Activated CD4-positive, alpha-beta T cell treated with anti-CD3 and anti-CD28 coated beads, Interleukin-2, amount 50 U/mL, for 4 hours (primary cell): ENCODE data around the gene ICAM4.
"Not testable (repeated sequence)": the region's sequence is repeated elsewhere in the genome, so short reads cannot be mapped to it uniquely, and the experiment has no call there.

Experiments
- DNase-seq, 2 experiments: peaks; one replicate each; pipeline ENCODE4 v3.0.0-alpha.2; 2020

The ICAM4 gene

DNA sequence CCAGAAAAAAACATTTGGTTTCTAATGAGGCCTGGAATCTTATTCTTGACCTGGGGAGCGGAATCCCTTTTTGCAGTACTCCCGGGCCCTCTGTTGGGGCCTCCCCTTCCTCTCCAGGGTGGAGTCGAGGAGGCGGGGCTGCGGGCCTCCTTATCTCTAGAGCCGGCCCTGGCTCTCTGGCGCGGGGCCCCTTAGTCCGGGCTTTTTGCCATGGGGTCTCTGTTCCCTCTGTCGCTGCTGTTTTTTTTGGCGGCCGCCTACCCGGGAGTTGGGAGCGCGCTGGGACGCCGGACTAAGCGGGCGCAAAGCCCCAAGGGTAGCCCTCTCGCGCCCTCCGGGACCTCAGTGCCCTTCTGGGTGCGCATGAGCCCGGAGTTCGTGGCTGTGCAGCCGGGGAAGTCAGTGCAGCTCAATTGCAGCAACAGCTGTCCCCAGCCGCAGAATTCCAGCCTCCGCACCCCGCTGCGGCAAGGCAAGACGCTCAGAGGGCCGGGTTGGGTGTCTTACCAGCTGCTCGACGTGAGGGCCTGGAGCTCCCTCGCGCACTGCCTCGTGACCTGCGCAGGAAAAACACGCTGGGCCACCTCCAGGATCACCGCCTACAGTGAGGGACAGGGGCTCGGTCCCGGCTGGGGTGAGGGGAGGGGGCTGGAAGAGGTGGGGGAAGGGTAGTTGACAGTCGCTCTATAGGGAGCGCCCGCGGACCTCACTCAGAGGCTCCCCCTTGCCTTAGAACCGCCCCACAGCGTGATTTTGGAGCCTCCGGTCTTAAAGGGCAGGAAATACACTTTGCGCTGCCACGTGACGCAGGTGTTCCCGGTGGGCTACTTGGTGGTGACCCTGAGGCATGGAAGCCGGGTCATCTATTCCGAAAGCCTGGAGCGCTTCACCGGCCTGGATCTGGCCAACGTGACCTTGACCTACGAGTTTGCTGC lies at the start of gene ICAM4:
TSS of gene ICAM4 (plus strand) at position 153 of the 935 bp plus-strand sequence. CDS start at position 211, 58 bp downstream.
- no peak for DNase-seq

- no peak for DNase-seq
Observed at GRCh38 chr19:10237702-10238101, 49.1 kb upstream of the ICAM4 start.

- no peak for DNase-seq
Observed at GRCh38 chr19:10238172-10238783, 48.5 kb upstream of the ICAM4 start.

DNA sequence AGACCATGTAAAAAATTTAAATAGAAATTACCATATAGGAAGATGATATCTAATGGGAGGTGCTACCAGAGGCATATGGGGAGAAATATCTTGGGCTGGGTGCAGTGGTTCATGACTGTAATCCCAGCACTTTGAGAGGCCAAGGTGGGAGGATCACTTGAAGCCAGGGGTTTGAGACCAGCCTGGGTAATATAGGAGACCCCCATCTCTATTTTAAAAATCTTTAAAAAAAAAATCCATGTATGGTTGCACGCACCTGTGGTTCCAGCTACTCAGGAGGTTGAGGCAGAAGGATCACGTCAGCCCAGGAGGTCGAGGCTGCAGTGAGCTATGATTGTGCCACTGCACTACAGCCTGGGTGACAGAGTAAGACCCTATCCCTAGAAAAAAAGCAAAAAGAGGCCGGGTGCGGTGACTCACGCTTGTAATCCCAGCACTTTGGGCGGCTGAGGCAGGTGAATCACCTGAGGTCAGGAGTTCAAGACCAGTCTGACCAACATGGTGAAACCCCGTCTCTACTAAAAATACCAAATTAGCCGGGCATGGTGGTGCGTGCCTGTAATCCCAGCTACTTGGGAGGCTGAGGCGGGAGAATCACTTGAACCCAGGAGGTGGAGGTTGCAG lies 44.8 kb upstream of the ICAM4 start:
- not testable (repeated sequence) for DNase-seq

GRCh38 chr19:10243606-10244005 lies 43.1 kb upstream of the ICAM4 start:
- DNase-seq, result no peak

DNA sequence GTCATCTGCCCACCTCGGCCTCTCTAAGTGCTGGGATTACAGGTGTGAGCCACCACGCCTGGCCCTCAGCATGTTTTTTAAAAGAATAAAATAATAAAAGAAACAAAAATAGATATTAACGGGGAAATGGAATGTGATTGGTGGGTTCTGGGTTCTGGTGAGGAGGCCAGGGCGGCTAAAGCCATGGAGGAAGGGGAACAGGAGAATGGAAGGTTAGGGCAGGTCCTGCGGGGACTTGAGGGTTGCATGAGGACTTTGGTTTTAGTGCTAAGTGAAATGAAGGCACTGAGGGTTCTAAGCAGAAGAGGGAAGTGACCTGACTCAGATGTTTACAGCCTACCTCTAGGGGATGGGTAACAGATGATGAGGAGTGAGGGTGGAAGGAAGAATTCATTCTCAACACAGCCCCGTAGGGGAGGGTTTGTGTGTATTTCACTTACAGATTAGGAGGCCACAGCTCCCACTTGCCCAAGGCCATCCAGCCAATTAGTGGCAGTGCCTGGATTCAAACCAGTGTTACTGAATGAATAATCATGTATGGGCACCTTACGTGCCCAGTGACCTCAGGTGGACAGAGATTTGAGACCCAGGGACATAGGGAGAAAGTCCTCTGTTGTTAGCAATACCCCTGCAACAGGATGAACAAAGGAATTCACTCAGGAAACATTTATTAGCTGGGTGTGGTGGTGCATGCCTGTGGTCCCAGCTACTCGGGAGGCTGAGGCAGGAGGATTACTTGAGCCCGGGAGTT lies 41.4 kb upstream of the ICAM4 start:
- no peak for DNase-seq

DNA sequence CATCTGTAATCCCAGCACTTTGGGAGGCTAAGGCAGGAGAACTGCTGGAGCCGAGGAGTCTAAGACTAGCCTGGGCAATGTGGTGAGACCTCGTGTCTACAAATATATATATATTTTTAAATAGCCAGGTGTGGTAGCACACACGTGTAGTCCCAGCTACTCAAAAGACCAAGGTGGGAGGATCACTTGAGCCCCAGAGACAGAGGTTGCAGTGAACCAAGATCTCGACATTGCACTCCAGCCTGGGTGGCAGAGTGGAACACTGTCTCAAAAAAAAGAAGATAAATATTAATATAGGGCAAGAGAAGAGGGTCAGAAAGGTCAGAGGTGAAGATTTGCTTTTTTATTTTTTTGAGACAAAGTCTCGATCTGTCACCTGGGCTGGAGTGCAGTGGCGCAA lies 40.2 kb upstream of the ICAM4 start:
- no peak for DNase-seq

GRCh38 chr19:10251792-10252694 lies 34.7 kb upstream of the ICAM4 start, which contains the start of gene MRPL4:
Gene MRPL4, plus strand, starts transcription at chr19:10252214. Its CDS starts 40 bp downstream, at chr19:10252254.
- DNase-seq, result peak; percentile 95 to 97

DNA sequence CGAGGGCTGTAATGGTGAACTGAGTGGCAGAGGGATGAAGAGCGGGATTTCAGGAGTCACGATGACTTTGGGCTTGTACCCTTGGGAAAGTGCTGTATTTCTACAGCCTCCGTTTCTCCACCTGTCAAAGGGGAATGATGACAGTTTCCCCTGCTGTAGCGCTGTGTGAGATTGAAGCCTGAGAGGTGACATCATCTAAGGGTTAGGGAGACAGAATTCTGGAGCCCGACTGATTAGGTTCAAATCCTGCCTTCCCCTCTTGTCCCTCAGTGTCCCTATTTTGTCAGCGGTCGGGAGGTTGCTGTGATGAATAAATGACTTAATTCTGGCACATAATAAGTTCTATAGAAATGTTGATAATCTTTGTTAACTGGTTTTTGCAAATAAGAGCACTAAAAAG lies 34.0 kb upstream of the ICAM4 start:
- DNase-seq, result no peak

DNA sequence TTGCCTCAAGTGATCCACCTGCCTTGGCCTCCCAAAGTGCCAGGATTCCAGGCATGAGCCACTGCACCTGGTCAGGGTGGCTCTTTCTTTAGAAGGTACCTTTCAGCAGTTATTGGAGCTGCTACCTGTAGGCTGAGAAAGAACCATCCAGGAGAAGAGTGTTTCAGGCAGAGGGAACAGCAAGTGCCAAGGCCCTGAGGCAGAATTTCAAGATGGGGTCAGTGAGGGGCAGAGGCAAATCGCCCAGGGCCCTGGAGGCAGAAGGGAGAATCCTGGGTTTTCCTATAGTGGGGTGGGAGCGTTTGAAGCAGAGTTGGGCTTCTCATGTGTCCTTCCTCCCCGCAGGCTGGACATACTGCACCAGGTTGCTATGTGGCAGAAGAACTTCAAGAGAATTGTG lies 32.5 kb upstream of the ICAM4 start:
- no peak for DNase-seq

DNA sequence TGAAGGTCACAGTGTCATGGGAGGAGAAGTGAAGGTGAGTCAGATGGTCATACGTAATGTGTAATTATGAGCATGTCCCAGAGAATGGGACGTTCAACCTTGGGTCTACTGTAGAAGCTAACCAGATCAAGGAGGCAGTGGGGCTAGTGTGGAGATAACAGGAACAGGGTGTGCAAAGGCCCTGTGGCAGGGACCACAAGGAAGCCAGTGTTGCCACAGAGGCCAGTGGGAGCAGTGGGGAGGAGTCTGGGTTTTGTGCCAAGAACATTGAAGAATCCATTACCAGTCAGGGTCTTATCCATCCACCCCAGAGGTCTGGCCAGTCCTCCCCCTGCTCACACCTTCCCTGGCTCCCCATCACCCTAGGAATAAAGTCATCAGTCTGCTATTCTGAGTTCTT lies 31.4 kb upstream of the ICAM4 start:
- no peak for DNase-seq

- DNase-seq, result no peak
Observed at GRCh38 chr19:10256551-10256950, 30.2 kb upstream of the ICAM4 start.

- DNase-seq, result no peak
Observed at GRCh38 chr19:10256970-10257615, 29.7 kb upstream of the ICAM4 start.

DNA sequence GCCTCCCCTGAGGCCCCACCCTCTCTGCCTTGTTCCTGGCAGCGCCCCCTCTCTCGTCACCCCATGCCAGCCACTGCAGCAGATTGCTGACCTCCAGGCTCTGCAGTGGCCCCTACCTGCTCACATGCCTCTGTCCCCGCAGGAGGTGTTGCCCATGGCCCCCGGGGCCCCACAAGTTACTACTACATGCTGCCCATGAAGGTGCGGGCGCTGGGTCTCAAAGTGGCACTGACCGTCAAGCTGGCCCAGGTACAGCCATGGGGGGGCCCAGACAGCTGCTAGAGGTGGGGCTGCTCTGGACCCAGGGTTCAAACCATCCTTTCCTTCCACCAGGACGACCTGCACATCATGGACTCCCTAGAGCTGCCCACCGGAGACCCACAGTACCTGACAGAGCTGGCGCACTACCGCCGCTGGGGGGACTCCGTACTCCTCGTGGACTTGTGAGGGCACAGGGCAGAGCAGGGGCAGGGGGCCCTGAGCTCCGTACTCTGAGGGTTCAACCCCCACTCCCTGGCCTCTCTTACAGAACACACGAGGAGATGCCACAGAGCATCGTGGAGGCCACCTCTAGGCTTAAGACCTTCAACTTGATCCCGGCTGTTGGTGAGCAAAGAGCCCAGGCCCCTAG lies 28.6 kb upstream of the ICAM4 start:
- no peak for DNase-seq

DNA sequence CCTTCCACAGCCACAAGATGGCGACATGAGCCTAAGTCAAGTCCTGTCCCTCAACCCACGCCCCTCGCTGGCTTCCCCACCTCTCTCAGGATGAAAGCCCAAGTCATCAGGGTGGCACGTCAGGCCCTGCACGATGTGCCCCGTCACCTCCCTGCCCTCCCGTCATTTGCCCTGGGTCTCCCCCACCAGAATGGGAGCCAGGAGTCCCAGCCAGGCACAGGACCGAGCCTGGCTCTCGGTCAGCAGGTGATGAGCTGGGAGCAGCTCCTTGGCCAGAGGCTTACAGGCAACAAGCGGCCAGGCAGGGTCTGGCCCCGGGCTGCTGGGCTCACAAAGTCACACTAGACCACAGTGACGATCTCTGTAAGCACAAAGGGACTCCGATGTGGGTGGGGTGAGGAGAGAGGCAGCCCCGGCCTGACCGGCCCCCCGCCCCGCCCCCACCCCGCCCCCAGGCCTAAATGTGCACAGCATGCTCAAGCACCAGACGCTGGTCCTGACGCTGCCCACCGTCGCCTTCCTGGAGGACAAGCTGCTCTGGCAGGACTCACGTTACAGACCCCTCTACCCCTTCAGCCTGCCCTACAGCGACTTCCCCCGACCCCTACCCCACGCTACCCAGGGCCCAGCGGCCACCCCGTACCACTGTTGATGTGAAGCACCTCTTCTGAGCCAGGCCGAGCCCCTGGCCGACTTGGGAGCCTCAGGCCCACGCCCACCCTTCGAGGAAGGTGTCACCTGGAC lies 27.4 kb upstream of the ICAM4 start:
- peak; percentile 93 to 95 for DNase-seq

- DNase-seq, result peak; percentile 56 to 67
Observed at GRCh38 chr19:10260141-10260584, 26.6 kb upstream of the ICAM4 start.

GRCh38 chr19:10262771-10263170 lies 24.0 kb upstream of the ICAM4 start:
- DNase-seq, result no peak

DNA sequence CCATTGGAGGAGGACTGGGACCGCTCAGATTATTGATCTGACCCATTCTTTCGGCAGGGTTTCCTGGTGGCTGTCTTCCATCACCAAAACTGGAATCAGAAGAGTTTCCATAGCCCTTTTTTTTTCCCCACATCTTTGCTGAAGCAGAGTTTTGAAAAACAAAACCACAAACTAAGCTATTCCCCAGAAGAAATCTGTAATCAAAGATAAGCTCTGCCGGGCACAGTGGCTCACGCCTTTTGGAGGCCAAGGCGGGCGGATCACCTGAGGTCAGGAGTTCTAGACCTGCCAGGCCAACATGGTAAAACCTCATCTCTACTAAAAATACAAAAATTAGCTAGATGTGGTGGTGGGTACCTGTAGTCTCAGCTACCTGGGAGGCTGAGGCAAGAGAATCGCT lies 20.0 kb upstream of the ICAM4 start:
- DNase-seq, result no peak

DNA sequence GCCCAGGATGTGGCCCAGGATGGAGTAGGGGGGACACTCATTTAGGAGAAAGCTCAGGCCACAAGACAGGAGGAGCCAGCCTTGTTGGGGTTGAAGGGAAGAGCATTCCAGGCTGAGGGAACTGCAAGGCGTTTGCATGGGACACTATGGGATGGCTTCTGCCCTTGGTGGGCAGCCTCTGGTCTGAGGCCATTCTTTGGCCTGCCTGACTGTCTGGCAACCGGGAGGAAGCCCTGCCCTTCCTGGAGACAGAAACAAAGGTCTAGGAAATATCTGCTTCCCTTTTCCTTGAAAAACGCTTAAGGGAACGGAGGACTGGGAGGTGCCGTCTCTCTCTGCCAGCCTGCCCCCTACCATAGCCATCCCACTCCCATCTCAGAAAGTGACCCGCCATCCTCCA lies 18.7 kb upstream of the ICAM4 start:
- DNase-seq, result no peak
